Measurements from ENCODE around the gene PDE11A. TPM values are rescaled to one million over a fixed set of nuclear protein-coding genes. Genes with fewer than 3 reads are reported as not detected.

The PDE11A gene
- total and polyA plus RNA-seq, 3 donors from 2014 or later: 2.2 to 7.8 (median 3.3) TPM

DNA sequence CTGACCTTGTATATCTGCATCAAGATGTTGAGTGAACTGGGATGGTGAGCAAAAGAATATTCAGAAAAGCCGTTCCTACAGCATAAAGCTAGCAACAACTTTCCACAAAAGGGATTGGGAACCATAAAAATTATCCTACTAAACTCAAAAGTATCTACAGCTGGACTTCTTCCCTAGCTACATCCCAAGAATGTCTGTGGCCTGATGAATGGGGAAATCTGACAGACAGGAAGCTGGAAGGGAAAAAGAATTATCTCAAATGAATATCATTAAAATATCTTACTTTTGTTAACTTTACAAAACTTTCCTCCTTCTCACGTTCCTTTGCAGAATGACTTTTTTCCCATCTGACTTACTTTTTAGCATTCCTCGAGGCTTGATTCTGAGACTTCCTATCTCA, 150.9 kb downstream of the PDE11A start:
- Histone ChIP-seq H3K4me1 (no peaks in the 10 kb centered on the region), H3K4me3 (no peak overlapping the region), H3K27ac (no peak overlapping the region), H3K27me3 (no peaks in the 10 kb centered on the region), H3K36me3 (ENCODE audit: low read depth, missing control alignments) (no peaks in the 10 kb centered on the region), H3K9me3 (no peaks in the 10 kb centered on the region)
- WGBS, 2 donors: 78 to 83% methylated on average over 3 of the region's 3 CpGs
- DNase-seq: no peak
- TF ChIP-seq POLR2A (IDR thresholded peaks at IDR 0.05): no peak
- TF ChIP-seq, protein P1, sequence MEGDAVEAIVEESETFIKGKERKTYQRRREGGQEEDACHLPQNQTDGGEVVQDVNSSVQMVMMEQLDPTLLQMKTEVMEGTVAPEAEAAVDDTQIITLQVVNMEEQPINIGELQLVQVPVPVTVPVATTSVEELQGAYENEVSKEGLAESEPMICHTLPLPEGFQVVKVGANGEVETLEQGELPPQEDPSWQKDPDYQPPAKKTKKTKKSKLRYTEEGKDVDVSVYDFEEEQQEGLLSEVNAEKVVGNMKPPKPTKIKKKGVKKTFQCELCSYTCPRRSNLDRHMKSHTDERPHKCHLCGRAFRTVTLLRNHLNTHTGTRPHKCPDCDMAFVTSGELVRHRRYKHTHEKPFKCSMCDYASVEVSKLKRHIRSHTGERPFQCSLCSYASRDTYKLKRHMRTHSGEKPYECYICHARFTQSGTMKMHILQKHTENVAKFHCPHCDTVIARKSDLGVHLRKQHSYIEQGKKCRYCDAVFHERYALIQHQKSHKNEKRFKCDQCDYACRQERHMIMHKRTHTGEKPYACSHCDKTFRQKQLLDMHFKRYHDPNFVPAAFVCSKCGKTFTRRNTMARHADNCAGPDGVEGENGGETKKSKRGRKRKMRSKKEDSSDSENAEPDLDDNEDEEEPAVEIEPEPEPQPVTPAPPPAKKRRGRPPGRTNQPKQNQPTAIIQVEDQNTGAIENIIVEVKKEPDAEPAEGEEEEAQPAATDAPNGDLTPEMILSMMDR (IDR thresholded peaks at IDR 0.05): no peak
- intact Hi-C loops (cut with DNase I; ENCODE audit: low total_unique reads): no loop called here

DNA sequence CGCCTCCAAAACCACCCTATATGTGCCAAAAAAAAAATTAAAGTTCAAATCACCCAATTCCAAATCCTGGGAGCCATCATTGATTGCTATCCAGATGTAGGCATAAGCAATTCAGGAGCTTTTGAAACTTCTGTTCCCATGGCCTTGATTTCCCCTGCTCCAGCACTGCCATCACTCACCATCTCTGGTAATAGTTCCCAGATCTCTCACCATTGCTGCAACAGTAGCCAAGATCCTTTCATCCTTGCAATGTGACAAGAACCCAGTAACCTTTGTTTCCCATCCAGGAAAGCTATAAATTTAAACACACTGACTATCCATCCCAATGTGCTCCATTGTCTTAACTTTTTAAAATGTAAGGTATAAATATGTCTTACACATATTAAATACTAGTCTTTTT, 155.4 kb downstream of the PDE11A start:
- H3K27ac ChIP-seq: no peak overlapping the region
- H3K36me3 ChIP-seq (ENCODE audit: low read depth, missing control alignments): no peaks in the 10 kb centered on the region
- WGBS, 2 donors: 79 to 81% methylated on average over 1 of the region's 1 CpG
- no peak overlapping the region for H3K4me3 ChIP-seq
- no peak for DNase-seq
- H3K9me3 ChIP-seq: no peaks in the 10 kb centered on the region
- H3K4me1 ChIP-seq: no peaks in the 10 kb centered on the region
- no peaks in the 10 kb centered on the region for H3K27me3 ChIP-seq
- no peak for TF ChIP-seq POLR2A (IDR thresholded peaks at IDR 0.05)
- TF ChIP-seq, protein P1 (IDR thresholded peaks at IDR 0.05): no peak
- intact Hi-C loops (cut with DNase I; ENCODE audit: low total_unique reads): no loop called here

DNA sequence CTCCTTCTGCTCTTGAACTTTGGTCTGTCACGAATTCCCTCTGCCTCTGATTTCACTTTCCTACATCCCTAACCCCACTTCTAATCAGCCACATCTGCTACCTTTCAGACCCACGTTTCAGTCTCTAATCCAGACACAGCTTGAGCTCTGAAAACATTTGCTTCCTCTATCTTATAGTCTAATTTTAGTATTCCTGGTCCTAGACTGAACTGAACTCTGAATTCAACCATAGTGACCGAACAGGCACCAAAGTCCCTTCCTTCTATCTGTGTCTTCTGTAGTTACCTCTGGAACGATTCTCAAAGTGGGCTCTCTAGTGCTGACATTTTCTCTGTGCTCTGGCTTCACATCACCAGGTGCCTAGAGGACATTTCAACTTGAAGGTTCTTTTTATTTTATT, 156.2 kb downstream of the PDE11A start:
- Histone ChIP-seq H3K36me3 (ENCODE audit: low read depth, missing control alignments) (no peaks in the 10 kb centered on the region), H3K27ac (no peak overlapping the region), H3K4me3 (no peak overlapping the region), H3K9me3 (no peaks in the 10 kb centered on the region), H3K4me1 (no peaks in the 10 kb centered on the region), H3K27me3 (no peaks in the 10 kb centered on the region)
- WGBS, 2 donors: 76 to 80% methylated on average over 4 of the region's 4 CpGs
- intact Hi-C loops (cut with DNase I; ENCODE audit: low total_unique reads): no loop called here
- DNase-seq: no peak
- TF ChIP-seq, protein P1 (IDR thresholded peaks at IDR 0.05): no peak
- TF ChIP-seq POLR2A (IDR thresholded peaks at IDR 0.05): no peak

DNA sequence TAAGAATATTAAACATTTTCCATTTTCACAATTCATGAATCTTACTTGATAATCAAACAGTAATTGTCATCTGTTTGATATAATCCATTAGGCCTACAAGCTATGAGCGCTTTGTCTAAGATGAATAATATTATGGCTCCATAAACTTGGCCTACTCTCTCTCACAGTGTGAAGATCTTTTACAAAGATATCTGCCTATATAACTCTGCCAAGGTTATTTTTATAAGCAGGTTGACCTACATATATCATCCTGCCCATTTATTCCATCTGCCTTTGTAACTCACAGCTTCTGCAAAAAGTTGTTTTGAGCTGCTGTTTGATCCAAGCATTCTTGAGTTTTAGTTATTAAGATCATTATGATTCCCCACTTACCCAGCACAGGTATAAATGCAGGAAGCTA, 158.3 kb downstream of the PDE11A start:
- no peak for TF ChIP-seq POLR2A (IDR thresholded peaks at IDR 0.05)
- TF ChIP-seq, protein P1 (IDR thresholded peaks at IDR 0.05): no peak
- Histone ChIP-seq H3K36me3 (ENCODE audit: low read depth, missing control alignments) (no peaks in the 10 kb centered on the region), H3K4me3 (no peak overlapping the region), H3K4me1 (no peaks in the 10 kb centered on the region), H3K9me3 (no peaks in the 10 kb centered on the region), H3K27ac (no peak overlapping the region), H3K27me3 (no peaks in the 10 kb centered on the region)
- intact Hi-C loops (cut with DNase I; ENCODE audit: low total_unique reads): no loop called here
- WGBS, 2 donors: 98 to 100% methylated on average over 1 of the region's 1 CpG
- no peak for DNase-seq

DNA sequence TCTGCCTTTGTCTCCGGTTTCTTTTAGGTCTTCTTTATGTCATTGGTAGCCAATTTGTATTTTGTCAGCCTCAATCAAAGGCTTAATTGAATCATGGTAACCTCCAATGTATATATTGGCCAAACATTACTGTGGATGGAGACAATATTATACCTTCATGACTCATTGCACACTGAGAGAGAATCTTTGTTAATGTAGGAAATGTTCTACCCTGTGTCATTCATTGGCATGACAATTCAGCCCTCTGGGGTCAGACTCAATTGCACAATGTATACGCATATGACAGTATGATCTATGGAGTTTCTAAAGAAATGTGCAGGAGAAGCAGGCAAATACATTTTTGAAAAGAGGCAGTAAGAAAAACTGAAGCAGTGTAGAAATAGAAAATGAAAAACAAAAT, 162.6 kb downstream of the PDE11A start:
- no peak for TF ChIP-seq POLR2A (IDR thresholded peaks at IDR 0.05)
- TF ChIP-seq, protein P1 (IDR thresholded peaks at IDR 0.05): no peak
- Histone ChIP-seq H3K4me1 (no peaks in the 10 kb centered on the region), H3K4me3 (no peak overlapping the region), H3K9me3 (no peaks in the 10 kb centered on the region), H3K27me3 (no peaks in the 10 kb centered on the region), H3K36me3 (ENCODE audit: low read depth, missing control alignments) (no peaks in the 10 kb centered on the region), H3K27ac (no peak overlapping the region)
- intact Hi-C loops (cut with DNase I; ENCODE audit: low total_unique reads): no loop called here
- DNase-seq: no peak
- 88 to 91% methylated on average over 2 of the region's 2 CpGs for WGBS, 2 donors
